ENCODE data around the gene MAP3K7CL.

Gene MAP3K7CL, protein sequence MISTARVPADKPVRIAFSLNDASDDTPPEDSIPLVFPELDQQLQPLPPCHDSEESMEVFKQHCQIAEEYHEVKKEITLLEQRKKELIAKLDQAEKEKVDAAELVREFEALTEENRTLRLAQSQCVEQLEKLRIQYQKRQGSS

DNA sequence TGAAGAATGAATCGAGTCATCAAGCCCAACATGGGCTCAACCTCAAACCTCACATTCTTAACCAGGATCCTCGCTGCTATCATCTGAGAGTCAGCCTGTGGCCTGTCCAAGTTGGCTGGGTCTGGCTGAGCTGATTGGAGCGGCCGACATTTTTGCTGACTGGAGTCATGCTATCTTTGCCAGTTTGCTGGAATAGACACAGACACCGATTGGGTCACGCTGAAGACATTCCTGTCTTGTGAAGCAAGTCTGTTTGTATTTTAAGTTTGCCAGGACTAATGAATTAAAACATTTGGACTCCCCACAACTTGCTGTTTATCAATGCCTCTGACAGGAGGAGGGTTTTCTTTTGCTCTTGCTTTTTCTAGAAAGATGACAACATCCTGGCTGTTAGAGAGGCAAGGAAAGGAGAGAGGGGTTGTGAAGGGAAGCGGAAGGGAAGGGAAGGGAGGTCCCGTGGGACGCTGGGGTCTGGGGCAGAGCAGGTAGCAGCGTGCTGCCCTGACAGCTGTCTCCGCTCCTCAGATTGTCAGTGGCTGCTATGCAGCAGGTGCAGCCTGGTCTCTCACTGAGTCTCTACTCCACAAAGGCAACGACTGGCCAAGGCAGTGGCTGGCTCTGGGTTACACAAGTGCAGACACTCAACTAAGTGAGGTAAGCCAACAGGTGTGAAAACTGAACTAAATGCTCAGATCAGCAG, at the start of gene MAP3K7CL:
Gene MAP3K7CL (plus strand): TSS at position 375 of the 700 bp plus-strand sequence. CDS start 2,701 bp downstream, outside the sequence.
- DNase-seq (ENCODE audit: low spot score) = peak; percentile 34

- no peak for DNase-seq (ENCODE audit: low spot score)
Observed at GRCh38 chr21:29082046-29082815, 48.2 kb upstream of the MAP3K7CL start.

DNA sequence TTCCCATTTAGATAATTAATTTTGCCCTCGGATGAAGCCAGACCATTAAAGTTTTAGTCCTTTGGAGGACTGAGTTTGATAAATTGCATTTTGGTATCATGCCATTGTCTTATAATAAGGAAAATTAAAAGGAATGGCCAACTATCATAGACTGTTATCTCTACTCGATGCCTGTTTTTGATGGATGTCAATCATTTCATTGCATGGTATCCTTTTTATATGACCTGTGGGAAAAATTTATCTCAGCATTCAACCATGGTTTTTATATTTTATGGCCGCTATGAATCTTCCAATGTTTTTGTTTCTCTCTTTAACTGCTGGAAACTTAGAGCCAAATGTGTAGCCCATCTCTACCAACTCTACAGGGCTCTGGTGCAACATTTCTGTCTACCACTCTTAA, 47.1 kb upstream of the MAP3K7CL start:
- DNase-seq (ENCODE audit: low spot score) = no peak

DNA sequence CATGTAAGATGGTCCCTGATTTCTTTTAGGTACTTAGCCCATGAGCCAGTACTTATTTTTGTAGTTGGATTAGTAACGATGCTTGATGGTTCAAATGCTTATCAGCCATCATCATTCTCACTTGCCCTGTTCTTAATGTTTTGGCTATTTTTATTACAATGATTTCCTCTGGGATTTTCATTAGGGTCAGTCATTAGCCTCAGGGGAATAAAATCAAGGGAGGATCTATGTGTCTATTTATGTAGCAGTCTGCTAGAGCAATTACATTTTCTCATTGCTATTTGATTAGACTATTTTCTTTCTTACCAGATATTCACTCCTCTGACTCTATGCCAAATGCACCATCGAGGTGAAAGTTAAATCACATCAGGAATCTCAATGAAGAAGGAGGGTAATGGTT, 46.1 kb upstream of the MAP3K7CL start:
- no peak for DNase-seq (ENCODE audit: low spot score)

GRCh38 chr21:29085106-29085752, 45.2 kb upstream of the MAP3K7CL start:
- DNase-seq (ENCODE audit: low spot score) = no peak

DNA sequence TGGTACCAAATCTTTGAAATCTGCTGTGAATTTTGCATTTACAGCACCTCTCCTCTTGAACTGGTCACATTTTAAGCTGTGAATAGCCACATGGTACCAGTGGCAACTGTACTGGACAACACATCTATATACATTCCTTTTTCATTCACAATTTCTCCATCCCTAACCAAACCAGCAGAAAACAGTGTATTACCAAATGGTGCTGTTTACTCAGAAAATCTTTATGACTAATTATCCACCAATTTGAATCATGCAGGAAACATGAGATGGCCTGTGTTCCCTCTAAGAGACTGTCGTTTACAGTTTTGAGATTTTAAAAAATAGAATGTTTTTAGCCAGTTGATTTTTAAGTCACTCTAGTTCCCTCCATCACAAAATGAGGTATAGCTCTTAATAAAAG, 39.4 kb upstream of the MAP3K7CL start:
- no peak for DNase-seq (ENCODE audit: low spot score)

DNA sequence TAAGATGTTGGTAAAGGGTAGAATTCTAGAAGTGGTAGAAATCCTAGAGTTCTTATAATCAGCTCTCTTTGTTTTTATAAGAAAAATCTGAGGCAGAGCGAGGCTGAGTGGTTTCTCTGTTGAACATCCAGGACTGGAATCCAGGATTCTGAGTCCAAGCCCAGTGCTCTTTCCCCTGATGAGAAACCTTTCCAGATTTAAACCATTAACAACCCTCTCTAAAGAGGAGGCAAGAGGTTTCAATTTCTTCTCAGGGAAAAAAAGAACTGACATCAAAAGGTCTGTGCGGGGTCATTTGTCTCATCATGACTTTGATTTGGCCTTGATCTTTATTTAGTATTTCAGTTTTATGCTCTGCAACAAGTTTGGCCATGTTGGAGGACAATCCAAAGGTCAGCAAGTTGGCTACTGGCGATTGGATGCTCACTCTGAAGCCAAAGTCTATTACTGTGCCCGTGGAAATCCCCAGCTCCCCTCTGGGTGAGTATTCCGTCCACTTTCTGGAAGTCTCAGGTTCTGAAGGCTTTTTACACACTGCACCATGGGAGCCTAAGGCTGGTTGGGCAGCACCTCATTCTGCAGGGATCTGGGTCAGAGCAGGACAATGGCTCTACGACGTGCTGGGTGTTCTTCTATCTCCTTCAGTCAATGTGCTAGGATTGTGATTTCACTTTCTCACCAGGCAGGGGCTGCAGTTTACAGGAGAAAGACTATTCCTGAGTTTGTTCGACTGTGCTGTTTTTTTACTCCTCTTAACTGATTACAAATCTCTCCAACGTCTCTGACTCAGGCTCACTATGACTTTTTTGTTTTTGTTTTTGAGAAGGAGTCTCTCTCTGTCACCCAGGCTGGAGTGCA, 38.1 kb upstream of the MAP3K7CL start:
- no peak for DNase-seq (ENCODE audit: low spot score)

DNA sequence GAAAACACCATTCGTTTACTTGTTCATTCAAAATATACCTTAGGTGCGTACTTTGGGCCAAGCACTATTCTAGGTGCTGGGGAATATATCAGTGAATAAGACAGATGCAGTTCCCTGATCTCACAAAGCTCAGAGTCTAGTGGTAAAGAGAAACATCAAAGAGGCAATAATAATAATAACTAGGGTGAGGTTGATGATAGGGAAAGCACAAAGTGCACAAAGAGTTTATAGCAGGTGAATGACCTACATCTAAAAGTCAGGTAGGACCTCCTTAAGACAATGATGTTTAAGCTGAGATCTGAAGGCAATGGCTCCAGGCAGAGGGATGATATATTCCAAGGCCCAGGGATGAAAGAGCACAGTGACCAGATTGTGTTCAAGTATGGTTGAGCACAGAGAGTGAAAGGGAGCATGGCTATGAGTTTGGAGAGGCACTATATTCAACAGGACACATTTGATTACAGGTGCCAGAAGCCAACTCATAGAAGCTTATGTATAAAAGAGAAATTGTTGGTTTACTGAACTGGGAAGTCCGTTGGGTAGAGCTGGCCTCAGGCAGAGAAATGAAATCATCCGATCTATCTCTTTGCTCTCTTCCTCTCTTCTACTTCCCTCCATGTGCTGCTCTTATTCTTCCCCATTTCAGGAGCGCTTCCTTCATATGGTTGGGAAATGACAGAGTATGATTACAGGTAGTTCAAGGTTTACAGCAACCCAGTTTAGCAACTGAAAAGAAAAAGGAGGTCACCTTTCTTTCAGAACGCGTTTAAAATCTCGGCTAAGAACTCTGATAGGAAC, 34.0 kb upstream of the MAP3K7CL start:
- DNase-seq (ENCODE audit: low spot score) = no peak

GRCh38 chr21:29098156-29098555, 32.3 kb upstream of the MAP3K7CL start:
- DNase-seq (ENCODE audit: low spot score) = no peak

- DNase-seq (ENCODE audit: low spot score) = no peak
Observed at GRCh38 chr21:29102791-29103257, 27.6 kb upstream of the MAP3K7CL start.

GRCh38 chr21:29104239-29104708, 26.2 kb upstream of the MAP3K7CL start:
- DNase-seq (ENCODE audit: low spot score) = no peak

GRCh38 chr21:29105218-29105617, 25.2 kb upstream of the MAP3K7CL start:
- DNase-seq (ENCODE audit: low spot score) = no peak

DNA sequence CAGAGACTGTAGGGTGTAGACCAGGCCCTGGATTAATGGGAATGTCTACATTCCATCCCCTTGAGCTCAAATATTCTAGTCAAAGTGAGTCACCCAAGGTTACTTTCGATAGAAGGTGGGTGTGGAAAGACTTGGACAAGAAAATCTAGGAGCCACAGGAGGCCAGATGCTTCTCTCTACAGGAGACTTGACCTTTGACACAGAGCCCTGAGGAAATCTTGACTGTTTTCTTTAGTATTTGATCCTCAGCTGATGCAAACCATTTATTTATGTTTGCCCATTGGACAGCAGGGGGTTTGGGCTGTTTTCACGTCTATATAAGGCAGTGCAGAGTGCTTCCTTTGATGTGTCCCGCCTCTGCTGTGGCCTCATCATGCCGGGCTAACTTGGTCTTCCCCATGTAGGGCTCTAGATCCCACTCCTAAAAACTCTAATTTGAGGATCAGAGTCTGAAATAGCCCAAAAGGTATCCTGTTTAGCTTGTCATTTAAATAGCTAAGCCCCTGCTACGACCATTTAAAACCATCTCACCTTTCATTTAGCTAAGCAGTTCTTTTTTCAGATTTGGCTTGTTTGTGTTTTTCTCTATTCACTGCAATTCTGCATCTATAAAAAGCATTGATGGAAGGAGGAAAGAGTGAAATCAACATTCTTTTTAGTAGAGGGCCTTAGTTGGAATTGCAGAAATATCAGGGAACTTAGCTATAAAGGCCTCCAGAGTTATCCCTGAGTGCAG, 15.5 kb upstream of the MAP3K7CL start:
- peak; percentile 82 for DNase-seq (ENCODE audit: low spot score)

- no peak for DNase-seq (ENCODE audit: low spot score)
Observed at GRCh38 chr21:29115899-29116298, 14.5 kb upstream of the MAP3K7CL start.

DNA sequence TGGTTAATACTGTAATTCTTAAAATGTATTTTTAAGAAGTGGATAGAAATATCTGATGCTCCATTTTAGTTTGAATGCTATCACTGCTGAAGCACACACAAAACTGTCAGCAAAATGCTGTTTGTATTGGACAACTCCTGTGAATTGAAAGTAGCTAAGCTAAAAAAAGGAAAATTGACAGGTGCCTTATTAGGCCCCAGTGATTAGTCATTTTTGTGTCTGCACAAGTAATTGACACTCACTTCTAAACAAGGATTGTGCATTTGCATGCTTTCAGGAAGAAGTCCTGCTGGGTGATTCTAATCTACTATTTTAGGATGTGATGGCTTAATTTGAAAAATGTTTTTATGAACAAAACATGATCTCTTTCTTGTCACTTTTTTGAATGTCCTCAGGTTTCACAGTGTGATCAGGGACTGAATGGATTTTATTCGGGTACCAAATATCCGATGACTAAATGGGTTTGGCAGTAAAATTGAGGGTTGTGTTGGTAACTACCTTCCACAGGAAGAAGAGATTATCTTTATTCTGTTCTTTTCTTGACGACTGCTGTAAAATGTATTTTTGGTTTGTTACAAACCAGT, 13.0 kb upstream of the MAP3K7CL start:
- no peak for DNase-seq (ENCODE audit: low spot score)

DNA sequence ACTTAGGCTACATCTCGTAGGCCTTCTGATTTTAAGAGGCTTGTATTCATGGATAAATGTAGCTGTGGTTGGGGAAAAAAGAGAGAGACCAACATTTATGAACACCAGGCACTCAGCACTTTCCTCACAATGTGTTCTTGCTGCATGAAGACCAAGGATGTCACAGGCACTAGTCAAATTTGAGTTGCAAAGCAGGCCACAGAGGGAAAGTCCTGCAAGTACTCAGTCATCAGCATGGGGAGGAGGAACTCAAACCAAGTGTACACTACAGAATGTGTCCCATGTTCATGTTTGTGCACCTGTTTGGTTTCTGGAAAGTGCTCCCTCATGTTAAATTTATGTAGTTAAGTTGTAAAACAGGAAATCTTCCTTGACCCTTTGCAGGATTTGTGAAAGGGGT, 8.7 kb upstream of the MAP3K7CL start:
- no peak for DNase-seq (ENCODE audit: low spot score)

DNA sequence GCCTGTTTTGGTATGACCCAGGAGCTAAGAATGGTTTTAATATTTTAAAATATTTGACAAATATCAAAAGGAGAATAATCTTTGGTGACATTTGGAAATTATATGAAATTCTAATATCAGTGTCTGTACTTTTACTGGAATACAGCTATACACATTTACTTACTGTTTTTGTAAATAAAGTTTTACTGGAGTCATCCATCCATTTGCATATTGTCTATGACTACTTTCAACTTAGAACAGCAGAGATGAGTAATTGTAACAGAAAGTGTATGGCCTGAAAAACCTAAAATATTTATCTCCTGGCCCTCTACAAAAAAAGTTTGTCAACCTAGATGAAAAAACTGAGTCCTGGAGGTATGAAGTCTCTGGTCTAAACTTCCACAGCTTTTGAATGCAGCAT, 5.8 kb upstream of the MAP3K7CL start:
- no peak for DNase-seq (ENCODE audit: low spot score)

DNA sequence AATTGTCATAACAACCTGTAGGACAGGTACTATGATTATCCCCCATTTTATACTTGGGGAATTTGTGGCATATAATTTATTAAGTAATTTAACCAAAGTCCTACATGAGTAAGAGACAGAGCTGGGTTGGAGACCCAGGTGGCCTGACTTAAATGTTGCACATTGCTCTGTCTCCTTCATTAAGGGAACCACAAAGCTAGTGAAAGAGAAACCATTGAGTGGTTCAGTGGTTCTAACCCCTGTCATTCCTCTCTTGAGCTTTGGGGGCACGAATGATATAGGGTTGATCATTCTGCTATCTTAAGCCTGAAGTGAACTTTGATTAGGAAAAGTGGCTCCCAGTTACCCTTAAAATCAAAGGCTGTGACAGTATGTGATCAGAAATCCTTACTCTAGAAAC, 5.3 kb upstream of the MAP3K7CL start:
- DNase-seq (ENCODE audit: low spot score) = no peak

DNA sequence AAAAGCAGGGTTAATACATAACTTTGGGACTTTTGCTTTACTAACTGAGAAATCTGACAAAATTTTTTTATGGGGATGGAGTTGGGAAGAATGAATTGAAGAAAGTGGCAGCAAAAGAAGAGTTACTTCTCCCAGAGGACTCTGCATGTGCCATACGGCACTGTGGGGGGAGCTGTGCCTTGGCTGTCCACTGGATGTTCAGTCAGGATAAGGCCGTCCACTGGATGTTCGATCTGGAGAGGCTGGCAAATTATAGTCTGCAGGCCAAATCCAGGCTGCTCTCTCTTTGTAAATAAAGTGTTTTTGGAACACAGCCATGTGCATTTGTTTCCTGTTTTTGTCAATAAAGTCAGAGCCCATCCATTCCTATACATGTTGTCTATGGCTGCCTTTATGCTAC, 4.5 kb upstream of the MAP3K7CL start:
- DNase-seq (ENCODE audit: low spot score) = no peak

- no peak for DNase-seq (ENCODE audit: low spot score)
Observed at GRCh38 chr21:29133241-29133640, 2.8 kb downstream of the MAP3K7CL start.
